ENCODE results near the gene QARS1.

The QARS1 gene

DNA sequence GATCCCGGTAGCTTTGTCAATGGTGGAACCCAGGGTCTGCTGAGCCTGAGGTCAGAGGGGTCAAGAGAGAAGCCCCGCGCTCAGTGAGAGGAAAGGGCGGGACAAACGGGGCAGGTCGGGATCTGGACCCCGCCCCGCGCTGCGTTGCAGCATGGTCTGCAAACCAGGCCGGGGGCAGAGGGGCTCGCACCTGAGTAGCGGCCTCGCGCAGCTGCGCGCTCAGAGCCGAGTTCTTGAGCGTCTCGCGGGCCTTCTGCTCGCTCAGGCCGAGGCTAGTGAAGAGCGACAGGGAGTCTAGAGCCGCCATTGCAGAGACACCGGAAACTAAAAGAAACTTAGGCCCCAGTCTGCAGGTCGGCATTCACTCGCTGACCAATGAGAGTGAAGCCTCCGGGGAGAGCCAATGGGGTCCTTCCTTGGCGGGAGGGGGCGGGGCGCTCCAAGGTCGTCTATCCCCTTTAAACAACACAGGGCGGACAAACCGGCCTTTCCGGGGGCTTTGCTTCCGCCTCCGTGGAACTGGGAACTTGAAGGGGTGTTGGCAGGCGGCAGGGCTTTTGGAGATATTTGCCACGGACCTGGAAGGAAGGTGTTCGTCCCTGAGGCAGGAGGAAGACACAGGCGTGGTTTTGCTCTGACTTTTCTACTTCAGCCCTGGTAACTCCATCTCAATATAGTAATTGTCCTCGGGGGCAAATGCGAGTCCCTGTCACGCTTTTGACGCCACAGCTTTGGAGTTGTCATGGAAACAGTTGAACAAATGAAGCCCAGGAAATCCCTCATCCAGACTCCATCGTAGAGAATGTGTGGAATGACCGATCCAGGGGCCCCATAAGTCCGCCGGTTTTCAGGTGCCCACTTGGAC, at the start of gene QARS1:
Gene QARS1 (minus strand): TSS at position 331 of the 865 bp plus-strand sequence. CDS start 24 bp downstream, at position 307.
- Histone ChIP-seq H3K36me3 (ENCODE audit: insufficient read depth, low read length) (peaks cover 29% of the 10 kb centered on the region; the same call in 1 of the 2 replicates), H3K4me1 (ENCODE audit: insufficient read depth, low read length, poor library complexity, severe bottlenecking) (peaks cover 20% of the 10 kb centered on the region), H3K4me2 (ENCODE audit: low read depth, low read length, poor library complexity, severe bottlenecking) (peak within 1 kb of the TSS; percentile 95), H2AFZ (ENCODE audit: low read length) (peak within 1 kb of the TSS; percentile 93), H3K4me3 (ENCODE audit: low read length, poor library complexity, severe bottlenecking) (peak within 1 kb of the TSS; percentile 100), H4K20me1 (ENCODE audit: insufficient read depth, low read length, poor library complexity, severe bottlenecking) (peaks cover 5% of the 10 kb centered on the region), H3K9me3 (ENCODE audit: insufficient read depth, low read depth, low read length) (no peaks in the 10 kb centered on the region), H3K9me2 (replicated peaks; ENCODE audit: low read depth, low read length) (no peaks in the 10 kb centered on the region), H3F3A (ENCODE audit: low read depth) (no peaks in the 10 kb centered on the region), H3K79me2 (ENCODE audit: insufficient read depth, low read length) (peaks cover 25% of the 10 kb centered on the region), H3K9ac (ENCODE audit: low read depth, low read length, poor library complexity, severe bottlenecking) (peak within 1 kb of the TSS; percentile 97), H3K27me3 (ENCODE audit: insufficient read depth, low read length, poor library complexity, severe bottlenecking) (no peaks in the 10 kb centered on the region)
- TF ChIP-seq, protein P1, sequence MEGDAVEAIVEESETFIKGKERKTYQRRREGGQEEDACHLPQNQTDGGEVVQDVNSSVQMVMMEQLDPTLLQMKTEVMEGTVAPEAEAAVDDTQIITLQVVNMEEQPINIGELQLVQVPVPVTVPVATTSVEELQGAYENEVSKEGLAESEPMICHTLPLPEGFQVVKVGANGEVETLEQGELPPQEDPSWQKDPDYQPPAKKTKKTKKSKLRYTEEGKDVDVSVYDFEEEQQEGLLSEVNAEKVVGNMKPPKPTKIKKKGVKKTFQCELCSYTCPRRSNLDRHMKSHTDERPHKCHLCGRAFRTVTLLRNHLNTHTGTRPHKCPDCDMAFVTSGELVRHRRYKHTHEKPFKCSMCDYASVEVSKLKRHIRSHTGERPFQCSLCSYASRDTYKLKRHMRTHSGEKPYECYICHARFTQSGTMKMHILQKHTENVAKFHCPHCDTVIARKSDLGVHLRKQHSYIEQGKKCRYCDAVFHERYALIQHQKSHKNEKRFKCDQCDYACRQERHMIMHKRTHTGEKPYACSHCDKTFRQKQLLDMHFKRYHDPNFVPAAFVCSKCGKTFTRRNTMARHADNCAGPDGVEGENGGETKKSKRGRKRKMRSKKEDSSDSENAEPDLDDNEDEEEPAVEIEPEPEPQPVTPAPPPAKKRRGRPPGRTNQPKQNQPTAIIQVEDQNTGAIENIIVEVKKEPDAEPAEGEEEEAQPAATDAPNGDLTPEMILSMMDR (conservative IDR thresholded peaks at IDR 0.05; ENCODE audit: low read length): no peak
- no peak for TF ChIP-seq EZH2phosphoT487 (IDR thresholded peaks at IDR 0.05; ENCODE audit: borderline replicate concordance)

DNA sequence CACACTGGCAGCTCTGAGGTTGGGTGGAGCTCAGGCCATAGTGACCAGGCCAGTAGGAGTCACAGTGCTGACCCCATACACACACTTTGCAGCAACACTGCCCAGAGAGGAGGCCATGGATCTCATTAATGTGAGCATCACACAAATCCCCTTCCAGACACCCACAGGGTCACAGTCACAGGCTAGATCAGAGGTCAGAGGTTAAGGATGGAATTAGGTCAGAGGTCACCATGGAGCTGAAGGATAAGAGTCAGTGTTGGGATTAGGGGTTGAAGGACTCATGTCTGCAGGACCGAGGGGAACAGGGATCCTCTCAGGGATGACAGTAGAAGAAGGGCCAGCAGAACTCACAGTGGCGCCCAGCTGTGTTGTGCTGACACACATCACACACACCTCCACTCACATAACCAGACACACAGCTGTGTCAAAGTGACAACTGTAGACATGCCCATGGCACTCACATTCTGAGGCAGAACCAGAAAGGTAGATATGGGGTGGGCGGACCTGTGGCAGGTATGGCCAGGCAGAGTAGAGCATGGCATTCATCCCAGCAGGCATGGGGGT, 48.9 kb upstream of the QARS1 start:
- H3K9ac ChIP-seq (ENCODE audit: low read depth, low read length, poor library complexity, severe bottlenecking): no peak overlapping the region
- peaks cover 5% of the 10 kb centered on the region for H3K27me3 ChIP-seq (ENCODE audit: insufficient read depth, low read length, poor library complexity, severe bottlenecking)
- no peak overlapping the region for H3K4me3 ChIP-seq (ENCODE audit: low read length, poor library complexity, severe bottlenecking)
- H2AFZ ChIP-seq (ENCODE audit: low read length): no peak overlapping the region
- H3K36me3 ChIP-seq (ENCODE audit: insufficient read depth, low read length): no peaks in the 10 kb centered on the region
- H3K4me2 ChIP-seq (ENCODE audit: low read depth, low read length, poor library complexity, severe bottlenecking): no peak overlapping the region
- H3K79me2 ChIP-seq (ENCODE audit: insufficient read depth, low read length): no peaks in the 10 kb centered on the region
- H3K9me3 ChIP-seq (ENCODE audit: insufficient read depth, low read depth, low read length): no peaks in the 10 kb centered on the region
- H3F3A ChIP-seq (ENCODE audit: low read depth): no peaks in the 10 kb centered on the region
- H3K4me1 ChIP-seq (ENCODE audit: insufficient read depth, low read length, poor library complexity, severe bottlenecking): no peaks in the 10 kb centered on the region
- no peaks in the 10 kb centered on the region for H3K9me2 ChIP-seq (replicated peaks; ENCODE audit: low read depth, low read length)
- TF ChIP-seq, protein P1 (conservative IDR thresholded peaks at IDR 0.05; ENCODE audit: low read length): no peak
- no peak for TF ChIP-seq EZH2phosphoT487 (IDR thresholded peaks at IDR 0.05; ENCODE audit: borderline replicate concordance)
- no peaks in the 10 kb centered on the region for H4K20me1 ChIP-seq (ENCODE audit: insufficient read depth, low read length, poor library complexity, severe bottlenecking)

DNA sequence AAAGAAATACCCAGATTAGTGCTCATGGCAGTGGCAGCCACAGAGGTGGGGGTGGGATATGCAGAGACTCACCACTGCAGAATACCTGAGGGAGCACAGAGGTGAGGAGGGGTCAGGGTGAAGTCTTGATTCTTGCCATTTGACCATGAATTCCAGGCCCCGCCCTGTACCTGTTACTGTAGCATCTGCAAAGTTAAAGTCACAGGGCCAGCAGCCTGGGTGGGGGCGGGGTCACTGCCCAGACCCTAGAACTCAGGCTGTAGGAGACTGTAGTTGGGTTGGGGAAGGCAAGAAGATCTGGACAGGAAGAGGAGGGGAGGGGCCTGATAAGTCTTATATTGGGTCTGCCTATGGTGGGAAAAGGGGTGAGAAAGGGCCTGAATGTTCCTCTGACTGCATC, 47.1 kb upstream of the QARS1 start:
- Histone ChIP-seq H3F3A (ENCODE audit: low read depth) (no peaks in the 10 kb centered on the region), H3K9ac (ENCODE audit: low read depth, low read length, poor library complexity, severe bottlenecking) (no peak overlapping the region), H3K4me3 (ENCODE audit: low read length, poor library complexity, severe bottlenecking) (no peak overlapping the region), H3K36me3 (ENCODE audit: insufficient read depth, low read length) (no peaks in the 10 kb centered on the region), H3K27me3 (ENCODE audit: insufficient read depth, low read length, poor library complexity, severe bottlenecking) (peaks cover 5% of the 10 kb centered on the region), H4K20me1 (ENCODE audit: insufficient read depth, low read length, poor library complexity, severe bottlenecking) (no peaks in the 10 kb centered on the region), H3K4me1 (ENCODE audit: insufficient read depth, low read length, poor library complexity, severe bottlenecking) (no peaks in the 10 kb centered on the region), H2AFZ (ENCODE audit: low read length) (no peak overlapping the region), H3K4me2 (ENCODE audit: low read depth, low read length, poor library complexity, severe bottlenecking) (no peak overlapping the region), H3K9me2 (replicated peaks; ENCODE audit: low read depth, low read length) (no peaks in the 10 kb centered on the region), H3K79me2 (ENCODE audit: insufficient read depth, low read length) (no peaks in the 10 kb centered on the region), H3K9me3 (ENCODE audit: insufficient read depth, low read depth, low read length) (no peaks in the 10 kb centered on the region)
- TF ChIP-seq, protein P1 (conservative IDR thresholded peaks at IDR 0.05; ENCODE audit: low read length): no peak
- TF ChIP-seq EZH2phosphoT487 (IDR thresholded peaks at IDR 0.05; ENCODE audit: borderline replicate concordance): no peak

All from Loucy (cell line).